ENCODE results near the gene SERPINB5.

SERPINB5 gene

GRCh38 chr18:63550068-63550467, 73.3 kb downstream of the SERPINB5 start:
- TF ChIP-seq POLR2AphosphoS5 (IDR thresholded peaks at IDR 0.05; ENCODE audit: low read depth, low read length) (no peak), SIN3A (IDR thresholded peaks at IDR 0.05; ENCODE audit: borderline replicate concordance, insufficient read depth, low read length) (no peak), TAF1 (IDR thresholded peaks at IDR 0.05; ENCODE audit: borderline replicate concordance, insufficient read depth, low read length) (no peak), FOXP2 (optimal IDR thresholded peaks at IDR 0.05; ENCODE audit: borderline replicate concordance, extremely low read depth, extremely low read length, insufficient read depth) (no peak), REST (IDR thresholded peaks at IDR 0.05; ENCODE audit: insufficient read depth in 1 of 2, low read depth in 2 of 2, low read length in 2 of 2) (no peak)

GRCh38 chr18:63551769-63552168, 75.0 kb downstream of the SERPINB5 start:
- TF ChIP-seq POLR2AphosphoS5 (IDR thresholded peaks at IDR 0.05; ENCODE audit: low read depth, low read length): no peak
- TF ChIP-seq SIN3A (IDR thresholded peaks at IDR 0.05; ENCODE audit: borderline replicate concordance, insufficient read depth, low read length): no peak
- TF ChIP-seq REST (IDR thresholded peaks at IDR 0.05; ENCODE audit: insufficient read depth in 1 of 2, low read depth in 2 of 2, low read length in 2 of 2): no peak
- TF ChIP-seq FOXP2 (optimal IDR thresholded peaks at IDR 0.05; ENCODE audit: borderline replicate concordance, extremely low read depth, extremely low read length, insufficient read depth): no peak
- TF ChIP-seq TAF1 (IDR thresholded peaks at IDR 0.05; ENCODE audit: borderline replicate concordance, insufficient read depth, low read length): no peak

- TF ChIP-seq SIN3A (IDR thresholded peaks at IDR 0.05; ENCODE audit: borderline replicate concordance, insufficient read depth, low read length): no peak
- TF ChIP-seq REST (IDR thresholded peaks at IDR 0.05; ENCODE audit: insufficient read depth in 1 of 2, low read depth in 2 of 2, low read length in 2 of 2): no peak
- no peak for TF ChIP-seq FOXP2 (optimal IDR thresholded peaks at IDR 0.05; ENCODE audit: borderline replicate concordance, extremely low read depth, extremely low read length, insufficient read depth)
- TF ChIP-seq POLR2AphosphoS5 (IDR thresholded peaks at IDR 0.05; ENCODE audit: low read depth, low read length): no peak
- TF ChIP-seq TAF1 (IDR thresholded peaks at IDR 0.05; ENCODE audit: borderline replicate concordance, insufficient read depth, low read length): no peak
Measured at GRCh38 chr18:63552581-63552980, 75.8 kb downstream of the SERPINB5 start.

GRCh38 chr18:63553081-63553480, 76.3 kb downstream of the SERPINB5 start:
- TF ChIP-seq FOXP2 (optimal IDR thresholded peaks at IDR 0.05; ENCODE audit: borderline replicate concordance, extremely low read depth, extremely low read length, insufficient read depth) (no peak), REST (IDR thresholded peaks at IDR 0.05; ENCODE audit: insufficient read depth in 1 of 2, low read depth in 2 of 2, low read length in 2 of 2) (no peak), SIN3A (IDR thresholded peaks at IDR 0.05; ENCODE audit: borderline replicate concordance, insufficient read depth, low read length) (no peak), TAF1 (IDR thresholded peaks at IDR 0.05; ENCODE audit: borderline replicate concordance, insufficient read depth, low read length) (no peak), POLR2AphosphoS5 (IDR thresholded peaks at IDR 0.05; ENCODE audit: low read depth, low read length) (no peak)

Data from PFSK-1 (cell line).